Fibroblast of pulmonary artery (primary cell): ENCODE data around the gene STEAP1.
"Not testable (repeated sequence)": the region's sequence is repeated elsewhere in the genome, so short reads cannot be mapped to it uniquely, and the experiment has no call there.

Experiments used
- DNase-seq: peaks from one replicate; pipeline ENCODE4 v3.0.0-alpha.2; 2010; ENCODE audit warnings: low read depth
- H3K4me3 ChIP-seq: replicated peaks from 2 replicates; pipeline ENCODE4 v1.5.1; 2011; ENCODE audit warnings: low read depth, mild to moderate bottlenecking, control low read depth, low read length, moderate library complexity
- CTCF ChIP-seq: IDR thresholded peaks from 2 replicates; pipeline ENCODE4 v1.5.1; 2011; ENCODE audit warnings: mild to moderate bottlenecking, control low read depth, low read length, inconsistent platforms; ENCODE audit errors: missing control alignments

The STEAP1 gene

GRCh38 chr7:90152642-90153253 lies 1.5 kb upstream of the STEAP1 start:
- TF ChIP-seq CTCF, result peak; percentile 39
- H3K4me3 ChIP-seq, result not testable (repeated sequence)
- peak; percentile 88 for DNase-seq

- no peak for TF ChIP-seq CTCF
- H3K4me3 ChIP-seq, result peak overlapping the region; percentile 68
- DNase-seq, result peak; percentile 15
Measured at GRCh38 chr7:90155206-90155605, 937 bp downstream of the STEAP1 start.

- DNase-seq, result peak; percentile 66
- H3K4me3 ChIP-seq, result not testable (repeated sequence)
Measured at GRCh38 chr7:90157331-90157730, 3.1 kb downstream of the STEAP1 start.

- DNase-seq, result peak; percentile 26
- H3K4me3 ChIP-seq, result not testable (repeated sequence)
Measured at GRCh38 chr7:90157761-90158350, 3.6 kb downstream of the STEAP1 start.

- TF ChIP-seq CTCF, result no peak
Measured at GRCh38 chr7:90163534-90163933, 9.3 kb downstream of the STEAP1 start.

GRCh38 chr7:90165724-90166123 lies 11.5 kb downstream of the STEAP1 start:
- no peak overlapping the region for H3K4me3 ChIP-seq
- TF ChIP-seq CTCF, result no peak
- DNase-seq, result no peak

More at GRCh38 chr7:90163534-90163933, 9.3 kb downstream of the STEAP1 start:
- H3K4me3 ChIP-seq, result no peak overlapping the region
- DNase-seq, result no peak

- no peak overlapping the region for H3K4me3 ChIP-seq
- TF ChIP-seq CTCF, result no peak
Measured at GRCh38 chr7:90166153-90166552, 11.9 kb downstream of the STEAP1 start.

GRCh38 chr7:90167361-90167760 lies 13.1 kb downstream of the STEAP1 start:
- H3K4me3 ChIP-seq, result no peak overlapping the region
- DNase-seq, result no peak
- TF ChIP-seq CTCF, result no peak

More at GRCh38 chr7:90166153-90166552, 11.9 kb downstream of the STEAP1 start:
- DNase-seq, result no peak
